Epithelial cell of esophagus (primary cell): ENCODE data around the gene TNFSF8.

Source experiments
- DNase-seq: peaks from one replicate; pipeline ENCODE4 v3.0.0; 2010; ENCODE audit warnings: low read depth
- H3K4me3 ChIP-seq: 2 replicates; pipeline ENCODE4 v1.5.1; 2011; ENCODE audit warnings: mild to moderate bottlenecking, low read length, control low read depth
- TF ChIP-seq, protein P1 (sequence below): IDR thresholded peaks from 2 replicates; pipeline ENCODE4 v1.5.1; 2011; ENCODE audit warnings: low read depth, mild to moderate bottlenecking, low read length, control low read depth, inconsistent platforms; ENCODE audit not compliant: insufficient read depth; ENCODE audit errors: missing control alignments

The TNFSF8 gene

GRCh38 chr9:114960276-114960675 is 29.9 kb upstream of the TNFSF8 start:
- no peak for DNase-seq
- TF ChIP-seq, protein P1, sequence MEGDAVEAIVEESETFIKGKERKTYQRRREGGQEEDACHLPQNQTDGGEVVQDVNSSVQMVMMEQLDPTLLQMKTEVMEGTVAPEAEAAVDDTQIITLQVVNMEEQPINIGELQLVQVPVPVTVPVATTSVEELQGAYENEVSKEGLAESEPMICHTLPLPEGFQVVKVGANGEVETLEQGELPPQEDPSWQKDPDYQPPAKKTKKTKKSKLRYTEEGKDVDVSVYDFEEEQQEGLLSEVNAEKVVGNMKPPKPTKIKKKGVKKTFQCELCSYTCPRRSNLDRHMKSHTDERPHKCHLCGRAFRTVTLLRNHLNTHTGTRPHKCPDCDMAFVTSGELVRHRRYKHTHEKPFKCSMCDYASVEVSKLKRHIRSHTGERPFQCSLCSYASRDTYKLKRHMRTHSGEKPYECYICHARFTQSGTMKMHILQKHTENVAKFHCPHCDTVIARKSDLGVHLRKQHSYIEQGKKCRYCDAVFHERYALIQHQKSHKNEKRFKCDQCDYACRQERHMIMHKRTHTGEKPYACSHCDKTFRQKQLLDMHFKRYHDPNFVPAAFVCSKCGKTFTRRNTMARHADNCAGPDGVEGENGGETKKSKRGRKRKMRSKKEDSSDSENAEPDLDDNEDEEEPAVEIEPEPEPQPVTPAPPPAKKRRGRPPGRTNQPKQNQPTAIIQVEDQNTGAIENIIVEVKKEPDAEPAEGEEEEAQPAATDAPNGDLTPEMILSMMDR, result no peak
- H3K4me3 ChIP-seq, result no peak overlapping the region

DNA sequence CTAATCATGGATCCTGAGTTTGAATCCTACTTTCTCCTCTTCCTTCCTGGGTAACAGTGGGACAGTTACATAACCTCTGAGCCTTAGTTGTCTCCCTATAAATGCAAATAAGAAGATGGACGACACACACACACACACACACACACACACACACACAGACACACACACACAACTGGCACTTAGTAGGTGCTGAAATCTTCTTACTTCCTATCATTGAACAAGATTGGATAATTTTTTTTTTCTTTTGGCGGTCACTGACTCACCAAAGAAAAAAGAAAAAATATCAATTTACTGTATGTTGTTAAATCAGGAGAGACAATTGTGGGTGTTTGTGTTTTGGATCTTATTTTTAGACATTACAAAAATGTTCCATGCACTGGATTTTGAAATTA is 28.4 kb upstream of the TNFSF8 start:
- DNase-seq, result no peak
- TF ChIP-seq, protein P1, result no peak

DNA sequence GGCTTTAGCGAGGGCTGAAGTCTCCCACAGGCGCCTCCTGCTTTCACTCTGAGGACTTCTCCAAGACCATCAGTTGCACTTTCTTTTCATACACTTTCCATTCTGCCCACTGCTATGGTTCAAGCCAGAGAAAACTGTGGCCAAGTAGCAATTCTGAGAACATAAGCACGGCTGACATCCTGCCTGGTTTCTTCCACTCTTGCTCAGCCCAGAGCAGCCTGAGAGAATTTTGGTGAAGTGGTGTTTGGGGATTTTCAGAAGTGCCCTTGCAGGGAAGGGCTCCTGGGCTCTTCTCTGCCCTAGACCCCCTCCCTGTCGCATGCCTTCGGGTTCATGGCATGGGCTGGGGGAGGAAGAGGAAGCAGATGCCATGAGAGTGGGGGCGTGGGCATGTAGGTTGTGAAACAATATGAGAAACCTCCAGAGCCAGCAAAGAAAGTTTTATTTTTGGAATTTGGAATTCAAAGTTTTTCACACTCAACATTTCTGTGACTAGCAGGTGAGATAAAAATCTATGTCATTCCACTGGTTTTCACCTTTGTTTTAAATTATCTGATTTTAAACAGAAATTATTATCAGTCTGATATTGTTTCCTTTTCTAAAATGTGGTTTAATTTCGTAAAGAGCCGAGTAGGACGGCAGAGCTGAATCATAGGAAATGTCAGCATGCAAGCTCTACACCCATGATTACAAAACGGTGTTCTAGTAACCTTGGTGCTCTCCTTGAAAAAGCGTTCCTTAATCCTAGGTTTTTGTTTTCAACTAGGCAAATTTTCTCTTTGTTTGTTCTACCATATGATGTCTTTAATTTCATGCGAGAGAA is 27.8 kb upstream of the TNFSF8 start:
- no peak overlapping the region for H3K4me3 ChIP-seq
- DNase-seq, result no peak

More for the DNA sequence above, 28.4 kb upstream of the TNFSF8 start:
- H3K4me3 ChIP-seq, result no peak overlapping the region

GRCh38 chr9:114957558-114957957 is 27.2 kb upstream of the TNFSF8 start:
- TF ChIP-seq, protein P1, result no peak
- DNase-seq, result no peak
- no peak overlapping the region for H3K4me3 ChIP-seq

More for the DNA sequence above, 27.8 kb upstream of the TNFSF8 start:
- TF ChIP-seq, protein P1, result no peak

DNA sequence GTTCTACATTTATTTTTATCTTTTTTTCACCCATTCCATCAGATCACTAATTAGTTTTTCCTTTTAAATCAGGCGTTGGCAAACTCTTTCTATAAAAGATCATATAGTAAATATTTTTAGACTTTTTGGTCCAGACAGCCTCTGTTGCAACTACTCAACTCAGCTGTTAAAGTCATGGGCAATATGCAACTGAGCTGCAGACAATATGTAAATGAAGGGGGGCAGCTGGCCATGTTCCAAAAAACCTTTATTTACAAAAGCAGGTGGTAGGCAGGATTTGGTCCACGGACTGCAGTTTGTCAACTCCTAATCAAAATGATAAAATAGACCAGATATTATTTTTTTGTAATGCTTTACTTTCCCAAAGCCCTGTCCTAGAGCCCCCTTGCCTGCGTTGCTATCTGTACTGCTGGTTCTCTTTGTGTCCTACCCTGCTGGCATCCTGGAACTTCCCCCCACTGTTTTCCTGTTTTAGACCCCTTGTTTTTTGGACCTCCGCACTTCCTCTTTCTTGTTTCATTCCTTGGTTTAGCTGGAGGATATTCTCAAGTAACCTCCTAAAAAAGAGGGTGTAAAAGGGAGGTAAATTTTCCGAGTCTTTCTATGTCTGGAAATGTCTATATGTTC is 24.7 kb upstream of the TNFSF8 start:
- DNase-seq, result no peak
- no peak overlapping the region for H3K4me3 ChIP-seq
- TF ChIP-seq, protein P1, result no peak

- TF ChIP-seq, protein P1, result no peak
- H3K4me3 ChIP-seq, result no peak overlapping the region
- peak; percentile 80 for DNase-seq
Measured at GRCh38 chr9:114953959-114954358, 23.6 kb upstream of the TNFSF8 start.

GRCh38 chr9:114953046-114953445 is 22.7 kb upstream of the TNFSF8 start:
- TF ChIP-seq, protein P1, result no peak
- DNase-seq, result no peak
- H3K4me3 ChIP-seq, result no peak overlapping the region
